Endothelial cell of umbilical vein (primary cell): ENCODE measurements around the gene SGCE.

Source experiments
- EZH2 ChIP-seq: IDR thresholded peaks from 2 replicates; pipeline ENCODE4 v1.6.1; 2012; ENCODE audit warnings: borderline replicate concordance, low read depth, mild to moderate bottlenecking, moderate library complexity, low read length, inconsistent platforms; ENCODE audit not compliant: severe bottlenecking
- POLR2A ChIP-seq: IDR thresholded peaks from 2 replicates; pipeline ENCODE4 v1.6.1; 2012; ENCODE audit warnings: low read depth, mild to moderate bottlenecking, control low read depth, low read length
- POLR2AphosphoS5 ChIP-seq: IDR thresholded peaks from 2 replicates; pipeline ENCODE4 v1.6.1; 2012; ENCODE audit warnings: low read depth, mild to moderate bottlenecking, control low read depth, low read length, moderate library complexity; ENCODE audit not compliant: insufficient read depth
- TF ChIP-seq, protein P1 (sequence below), 2 donors: IDR thresholded peaks; 1 replicate in 1 of 2; 2 replicates in 1 of 2; pipeline ENCODE4 v1.5.1; 2011; ENCODE audit warnings: low read length in 2 of 2, mild to moderate bottlenecking in 2 of 2, moderate library complexity in 2 of 2, control low read depth in 1 of 2, inconsistent platforms in 1 of 2, low read depth in 1 of 2; ENCODE audit not compliant: insufficient read depth in 1 of 2; ENCODE audit errors: extremely low read depth in 1 of 2
- TF ChIP-seq, protein P2 (sequence below): IDR thresholded peaks from 2 replicates; pipeline ENCODE4 v1.6.1; 2011; ENCODE audit not compliant: insufficient read depth, insufficient read length

DNA sequence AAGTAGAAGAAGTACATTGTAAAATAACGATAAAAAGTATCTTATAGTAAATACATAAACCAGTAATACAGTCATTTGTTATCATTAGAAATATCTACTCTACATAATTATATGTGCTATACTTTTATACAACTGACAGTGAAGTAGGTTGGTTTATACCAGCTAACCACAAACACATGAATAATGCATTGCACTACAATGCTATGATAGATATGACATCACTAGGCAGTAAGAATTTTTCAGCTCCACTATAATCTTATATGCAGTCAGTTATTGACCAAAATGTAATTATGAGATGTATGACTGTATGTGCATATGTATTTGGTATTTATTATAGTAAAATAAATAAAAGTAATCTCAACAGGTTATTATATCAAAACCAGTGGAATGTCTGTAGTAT, 23.4 kb upstream of the SGCE start:
- TF ChIP-seq, protein P1, sequence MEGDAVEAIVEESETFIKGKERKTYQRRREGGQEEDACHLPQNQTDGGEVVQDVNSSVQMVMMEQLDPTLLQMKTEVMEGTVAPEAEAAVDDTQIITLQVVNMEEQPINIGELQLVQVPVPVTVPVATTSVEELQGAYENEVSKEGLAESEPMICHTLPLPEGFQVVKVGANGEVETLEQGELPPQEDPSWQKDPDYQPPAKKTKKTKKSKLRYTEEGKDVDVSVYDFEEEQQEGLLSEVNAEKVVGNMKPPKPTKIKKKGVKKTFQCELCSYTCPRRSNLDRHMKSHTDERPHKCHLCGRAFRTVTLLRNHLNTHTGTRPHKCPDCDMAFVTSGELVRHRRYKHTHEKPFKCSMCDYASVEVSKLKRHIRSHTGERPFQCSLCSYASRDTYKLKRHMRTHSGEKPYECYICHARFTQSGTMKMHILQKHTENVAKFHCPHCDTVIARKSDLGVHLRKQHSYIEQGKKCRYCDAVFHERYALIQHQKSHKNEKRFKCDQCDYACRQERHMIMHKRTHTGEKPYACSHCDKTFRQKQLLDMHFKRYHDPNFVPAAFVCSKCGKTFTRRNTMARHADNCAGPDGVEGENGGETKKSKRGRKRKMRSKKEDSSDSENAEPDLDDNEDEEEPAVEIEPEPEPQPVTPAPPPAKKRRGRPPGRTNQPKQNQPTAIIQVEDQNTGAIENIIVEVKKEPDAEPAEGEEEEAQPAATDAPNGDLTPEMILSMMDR (IDR thresholded peaks at IDR 0.05; ENCODE audit: extremely low read depth in 1 of 2, insufficient read depth in 1 of 2, low read depth in 1 of 2, low read length in 2 of 2): no peak
- TF ChIP-seq POLR2A: no peak
- TF ChIP-seq POLR2AphosphoS5: no peak
- TF ChIP-seq, protein P2, sequence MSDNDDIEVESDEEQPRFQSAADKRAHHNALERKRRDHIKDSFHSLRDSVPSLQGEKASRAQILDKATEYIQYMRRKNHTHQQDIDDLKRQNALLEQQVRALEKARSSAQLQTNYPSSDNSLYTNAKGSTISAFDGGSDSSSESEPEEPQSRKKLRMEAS: no peak
- no peak for TF ChIP-seq EZH2
